HG03521 (cell line): ENCODE measurements around the gene FAM187B.
"Not testable (repeated sequence)": the region's sequence is repeated elsewhere in the genome, so short reads cannot be mapped to it uniquely, and the experiment has no call there.

ENCODE experiments used
- ATAC-seq: cut with Tn5 transposase; IDR thresholded peaks from one replicate; pipeline ENCODE4 v1.9.1; 2021; ENCODE audit warnings: mild to moderate bottlenecking, moderate library complexity; ENCODE audit not compliant: unreplicated experiment

FAM187B gene

DNA sequence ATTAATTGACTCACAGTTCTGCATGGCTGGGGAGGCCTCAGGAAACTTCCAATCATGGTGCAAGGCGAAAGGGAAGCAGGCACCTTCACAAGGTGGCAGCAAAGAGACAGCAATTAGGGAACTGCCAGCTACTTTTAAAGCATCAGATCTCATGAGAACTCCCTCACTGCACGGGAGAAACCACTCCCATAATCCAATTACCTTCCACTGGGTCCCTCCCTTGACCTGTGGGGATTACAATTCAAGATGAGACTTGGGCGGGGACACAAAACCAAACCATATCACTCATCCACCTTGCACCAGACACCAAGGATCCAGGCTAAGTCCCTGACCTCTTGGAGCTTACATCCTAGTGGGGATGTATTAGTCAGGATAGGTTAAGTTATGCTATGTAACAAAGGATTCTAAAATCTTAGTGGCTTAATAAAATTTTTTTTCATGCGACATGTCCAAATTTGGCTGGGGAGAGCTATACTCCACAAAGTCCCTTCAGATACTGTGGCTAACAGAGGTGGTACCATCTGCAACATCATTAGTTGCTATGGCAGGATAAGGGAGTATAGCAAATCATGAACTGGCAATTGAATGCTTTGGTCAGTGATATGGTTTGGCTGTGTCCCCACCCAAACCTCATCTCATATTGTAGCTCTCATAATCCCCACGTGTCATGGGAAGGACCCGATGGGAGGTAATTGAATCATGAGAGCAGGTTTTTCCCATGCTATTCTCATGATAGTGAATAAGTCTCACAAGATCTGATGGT, 8.3 kb upstream of the FAM187B start:
- ATAC-seq = no peak

- ATAC-seq = no peak
These were observed 4.4 kb upstream of the FAM187B start for GRCh38 chr19:35232912-35233311.

DNA sequence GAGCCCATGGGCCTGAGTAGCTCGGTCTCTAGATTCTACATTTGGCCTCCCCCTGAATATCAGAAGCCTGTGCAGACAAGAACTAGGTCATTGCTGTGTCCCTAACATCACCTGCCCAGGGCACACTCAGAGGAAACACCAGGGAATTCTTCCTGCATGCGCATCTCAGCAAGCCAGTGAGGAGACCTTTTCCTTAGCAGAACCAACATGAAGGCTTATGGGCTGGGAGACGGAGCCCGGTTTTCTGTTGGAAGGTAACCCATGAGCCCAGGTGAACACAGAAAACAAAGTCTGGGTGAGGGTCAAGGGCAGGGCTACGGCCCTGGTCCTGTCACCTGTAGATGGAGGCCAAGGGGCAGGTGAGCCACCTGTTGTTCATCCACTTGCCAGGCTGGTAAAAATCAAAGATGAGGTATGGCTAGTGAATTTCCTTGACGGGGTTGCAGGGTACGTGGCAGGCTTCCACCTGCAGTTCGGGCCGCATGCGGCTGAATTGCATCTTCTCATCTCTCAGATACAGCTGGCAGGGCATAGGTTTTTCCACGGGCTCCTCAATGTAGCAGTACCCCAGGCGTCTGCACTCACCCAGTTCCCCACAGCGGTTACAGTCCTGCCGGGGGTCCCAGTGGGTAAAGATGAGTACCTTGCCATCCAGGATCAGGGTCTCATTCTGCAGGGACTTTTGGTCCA, 3.6 kb upstream of the FAM187B start:
- ATAC-seq = no peak

GRCh38 chr19:35229601-35230000, 1.1 kb upstream of the FAM187B start:
- ATAC-seq = no peak

GRCh38 chr19:35226748-35227147, 1.8 kb downstream of the FAM187B start:
- ATAC-seq = no peak

- ATAC-seq = no peak
These were observed 2.6 kb downstream of the FAM187B start for GRCh38 chr19:35225951-35226350.

DNA sequence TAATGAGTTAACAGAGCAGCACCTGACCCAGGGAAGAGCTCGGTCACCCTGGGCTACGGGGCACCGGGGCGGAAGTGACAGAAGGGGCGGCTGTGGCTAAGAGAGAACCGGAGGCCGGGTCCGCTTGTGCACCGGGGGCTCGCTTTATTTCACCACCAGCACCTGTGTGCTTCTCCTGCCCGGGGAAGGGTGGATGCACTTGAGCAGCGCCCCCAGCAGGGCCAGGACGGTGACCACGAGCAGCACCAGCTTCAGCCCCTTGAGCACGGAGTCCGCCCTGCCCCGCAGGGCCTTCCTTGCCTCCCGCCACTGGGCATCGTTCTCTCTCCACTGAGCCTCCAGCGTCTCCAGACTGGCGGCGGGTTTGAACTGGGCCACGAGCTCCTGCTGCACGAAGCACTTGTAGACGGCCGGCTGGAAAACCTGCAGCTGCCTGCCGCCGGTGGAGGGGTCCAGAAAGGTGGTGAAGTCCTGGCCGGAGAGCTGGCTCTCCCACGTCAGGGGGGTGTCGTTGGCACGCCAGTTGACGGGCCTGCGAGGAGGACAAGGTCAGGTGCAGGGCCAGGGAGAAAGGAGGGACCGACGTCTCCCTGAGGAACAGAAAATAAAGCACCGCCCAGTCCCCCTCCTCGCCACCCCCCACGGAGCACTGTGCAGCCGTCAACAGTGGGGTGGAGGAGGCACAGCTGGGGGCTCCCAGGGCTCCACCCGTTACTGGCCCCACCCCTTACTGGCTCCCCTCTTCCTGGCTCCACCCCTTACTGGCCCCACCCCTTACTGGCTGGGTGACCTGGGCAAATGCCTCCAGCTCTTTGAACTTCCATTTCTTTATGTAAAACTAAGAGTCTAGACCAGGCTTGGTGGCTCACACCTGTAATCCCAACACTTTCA, 3.6 kb downstream of the FAM187B start:
- no peak for ATAC-seq

DNA sequence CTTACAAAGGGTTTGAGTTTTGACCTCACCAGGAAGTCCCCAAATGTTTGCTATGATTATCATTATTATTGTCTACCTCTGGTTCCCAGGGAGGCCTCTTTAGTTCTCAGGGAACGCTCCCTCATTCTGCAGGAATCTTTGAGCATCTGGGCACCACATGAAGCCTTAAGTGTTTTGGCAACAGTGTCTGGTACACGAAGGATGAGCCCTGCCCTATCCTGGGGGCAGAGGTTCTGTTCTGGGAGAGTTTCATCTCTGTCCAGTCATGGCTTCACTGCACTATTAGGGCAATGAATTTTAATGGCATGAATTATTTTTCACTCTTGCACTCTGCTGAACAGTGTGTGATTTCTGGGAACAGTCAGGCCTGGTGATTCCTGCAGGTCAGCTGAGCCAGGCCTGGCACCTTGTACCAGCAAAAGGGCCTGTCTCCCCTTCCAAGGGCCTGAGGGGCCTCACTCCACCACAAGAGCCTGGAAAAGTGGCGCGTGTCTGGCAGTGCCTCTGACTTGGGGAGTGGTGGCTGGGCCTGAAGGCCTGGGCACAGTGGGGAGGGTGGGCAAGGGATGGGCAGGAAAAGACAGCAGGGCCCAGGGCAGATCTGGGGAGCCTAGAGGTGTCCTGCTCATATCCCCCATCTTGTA, 4.6 kb downstream of the FAM187B start:
- ATAC-seq = no peak

DNA sequence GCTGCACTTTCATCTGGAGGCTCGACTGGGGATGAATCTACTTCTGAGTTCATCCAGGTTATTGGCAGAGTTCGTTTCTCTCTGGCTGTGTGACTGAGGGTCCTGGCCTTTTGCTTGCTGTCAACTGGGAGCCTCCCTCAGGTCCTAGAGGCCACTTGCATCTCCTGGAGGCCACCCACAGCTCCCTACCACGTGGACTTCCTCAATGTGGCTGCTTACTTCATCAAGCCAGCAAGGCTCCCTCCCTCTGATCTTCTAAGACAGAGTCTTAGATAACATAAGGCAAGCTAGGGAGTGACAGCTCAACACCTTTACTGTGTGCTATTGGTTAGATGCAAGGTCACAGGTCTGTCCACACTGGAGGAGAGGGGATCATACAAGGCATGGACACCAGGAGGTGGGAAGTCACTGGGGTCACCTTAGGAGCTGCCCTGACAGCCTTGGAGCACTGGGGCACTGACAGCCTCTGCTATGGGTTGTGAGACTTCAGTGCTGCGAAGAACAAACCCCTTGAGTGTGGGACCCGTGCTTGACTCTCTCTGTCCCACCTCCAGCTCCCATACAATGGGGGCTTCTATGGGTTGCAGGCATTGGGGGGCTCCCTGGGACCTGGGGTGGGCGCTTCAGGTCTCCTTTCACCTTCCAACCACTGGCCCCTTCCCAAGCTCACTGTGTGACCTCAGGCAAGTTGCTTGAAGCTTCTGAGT, 5.3 kb downstream of the FAM187B start:
- ATAC-seq = no peak

GRCh38 chr19:35222373-35223015, 6.0 kb downstream of the FAM187B start:
- ATAC-seq = no peak

- ATAC-seq = not testable (repeated sequence)
These were observed 7.5 kb downstream of the FAM187B start for GRCh38 chr19:35220973-35221590.

DNA sequence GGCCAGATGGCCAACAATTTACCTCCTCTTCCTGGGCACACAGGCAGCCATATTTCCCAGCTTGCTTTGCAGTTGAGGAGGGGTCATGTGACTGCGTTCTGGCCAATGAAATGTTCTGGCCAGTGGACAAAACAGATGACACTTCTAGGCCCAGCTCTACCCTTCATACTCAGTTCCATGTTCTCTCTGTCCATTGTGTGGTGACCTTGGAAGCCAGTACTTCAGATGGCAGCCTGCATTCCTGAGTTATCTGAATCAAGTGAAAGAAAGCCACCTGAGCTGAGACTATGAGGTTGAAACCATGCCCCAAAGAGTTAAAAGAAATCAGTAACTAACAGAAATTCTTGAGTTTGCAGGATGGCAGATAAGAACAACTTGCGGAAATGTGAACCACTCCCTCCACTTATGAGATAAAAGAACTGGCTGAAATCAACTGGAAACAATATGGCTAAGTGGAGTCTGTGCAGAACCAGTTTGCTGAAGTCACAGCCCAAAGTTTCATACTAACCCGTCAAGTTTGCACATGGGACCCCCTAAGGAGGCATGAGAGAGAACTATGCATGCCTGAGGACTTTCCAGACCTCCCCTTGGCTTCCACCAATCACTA, 8.1 kb downstream of the FAM187B start:
- no peak for ATAC-seq

DNA sequence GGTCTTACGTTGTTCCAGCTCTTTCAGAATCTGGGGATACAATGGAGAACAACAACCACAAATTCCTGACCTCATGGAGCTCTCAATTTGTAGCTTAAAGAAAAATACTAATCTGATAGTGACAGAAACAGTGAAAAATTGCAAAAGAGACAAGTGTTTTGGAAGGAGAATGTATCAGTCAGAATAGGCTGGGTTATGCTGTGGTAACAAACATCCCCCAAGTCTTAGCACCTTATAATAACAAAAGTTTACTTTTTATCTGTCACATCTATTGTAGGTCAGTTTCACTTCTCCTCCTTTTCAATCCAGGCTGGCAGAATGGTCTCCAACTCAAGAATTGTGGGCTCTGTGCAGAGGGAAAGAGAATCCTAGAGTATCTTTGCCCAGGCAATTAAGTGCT, 9.5 kb downstream of the FAM187B start:
- ATAC-seq = no peak

- no peak for ATAC-seq
These were observed 10.9 kb downstream of the FAM187B start for GRCh38 chr19:35217649-35217990.

- no peak for ATAC-seq
These were observed 11.5 kb downstream of the FAM187B start for GRCh38 chr19:35216833-35217648.

DNA sequence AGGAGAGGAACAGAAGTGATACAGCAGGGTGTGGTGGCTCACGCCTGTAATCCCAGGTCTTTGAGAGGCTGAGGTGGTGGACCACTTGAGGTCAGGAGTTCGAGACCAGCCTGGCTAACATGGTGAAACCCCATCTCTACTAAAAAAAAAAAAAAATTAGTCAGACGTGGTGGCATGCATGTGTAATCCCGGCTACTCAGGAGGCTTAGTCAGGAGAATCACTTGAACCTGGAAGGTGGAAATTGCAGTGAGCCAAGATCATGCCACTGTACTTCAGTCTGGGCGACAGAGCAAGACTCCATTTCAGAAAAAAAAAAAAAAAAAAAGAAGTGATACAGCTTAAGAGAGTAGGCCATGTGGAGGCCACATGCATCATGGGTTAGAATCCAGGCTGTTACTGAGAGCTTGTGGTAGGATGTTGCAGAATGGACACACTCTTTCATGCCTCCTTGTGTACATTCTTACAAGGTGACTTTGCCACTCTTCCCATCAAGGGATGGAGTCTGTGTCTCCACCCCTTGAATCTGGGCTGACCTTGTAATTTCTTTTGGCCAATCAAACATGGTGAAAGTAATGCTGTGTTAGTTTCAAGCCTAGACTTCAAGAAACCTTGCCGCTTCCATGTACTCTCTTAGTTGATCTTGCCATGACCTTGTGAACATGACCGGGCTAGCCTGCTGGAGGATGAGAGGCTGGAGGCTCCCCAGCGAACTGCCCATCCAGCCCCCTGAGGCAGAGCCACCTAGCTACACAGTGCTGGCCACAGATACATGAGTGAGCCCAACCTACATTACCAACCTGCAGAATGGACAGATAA, 12.3 kb downstream of the FAM187B start:
- ATAC-seq = no peak

DNA sequence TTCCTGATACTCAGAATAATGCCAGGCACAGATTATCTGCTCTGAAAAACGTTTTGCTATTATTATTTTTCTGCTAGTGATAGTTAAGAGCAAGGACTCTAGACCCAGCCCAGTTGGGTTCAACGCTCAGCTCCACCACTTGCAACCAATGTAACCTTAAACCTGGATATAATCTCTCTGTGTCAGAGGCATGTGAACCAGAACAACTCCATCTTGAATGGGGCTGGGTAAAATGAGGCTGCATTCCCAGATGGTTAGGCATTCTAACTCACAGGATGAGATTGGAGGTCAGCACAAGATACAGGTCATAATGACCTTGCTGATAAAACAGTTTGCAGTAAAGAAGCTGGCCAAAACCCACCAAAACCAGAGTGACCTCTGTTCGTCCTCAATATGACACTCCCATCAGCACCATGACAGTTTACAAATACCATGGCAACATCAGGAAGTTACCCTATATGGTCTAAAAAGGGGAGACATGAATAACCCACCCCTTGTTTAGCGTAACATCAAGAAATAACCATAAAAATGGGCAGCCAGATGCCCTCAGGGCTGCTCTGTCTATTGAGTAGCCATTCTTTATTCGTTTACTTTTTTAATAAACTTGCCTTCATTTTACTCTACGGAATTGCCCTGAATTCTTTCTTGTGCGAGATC, 13.6 kb downstream of the FAM187B start:
- ATAC-seq = no peak
